Glutamatergic neuron (in vitro differentiated cells): ENCODE results near the gene ARMC10. TPM values are rescaled to one million over a fixed set of nuclear protein-coding genes. Genes with fewer than 3 reads are reported as not detected.
"Not testable (repeated sequence)": the region's sequence is repeated elsewhere in the genome, so short reads cannot be mapped to it uniquely, and the experiment has no call there.

Source experiments
- DNase-seq: peaks from one replicate; pipeline ENCODE4 v3.0.0; 2022
- H3K27ac Mint-ChIP-seq: one replicate; pipeline ENCODE4 v1.8.0; 2020; ENCODE audit warnings: mild to moderate bottlenecking, mixed read lengths, inconsistent platforms; ENCODE audit not compliant: unreplicated experiment
- H3K27me3 Mint-ChIP-seq: one replicate; pipeline ENCODE4 v1.8.0; 2020; ENCODE audit warnings: mild to moderate bottlenecking, moderate library complexity, mixed read lengths, inconsistent platforms; ENCODE audit not compliant: unreplicated experiment
- H3K36me3 Mint-ChIP-seq: one replicate; pipeline ENCODE4 v1.8.0; 2020; ENCODE audit warnings: mild to moderate bottlenecking, mixed read lengths, inconsistent platforms; ENCODE audit not compliant: unreplicated experiment
- H3K4me1 Mint-ChIP-seq: one replicate; pipeline ENCODE4 v1.8.0; 2020; ENCODE audit warnings: mild to moderate bottlenecking, low read depth, mixed read lengths, inconsistent platforms; ENCODE audit not compliant: unreplicated experiment
- H3K4me3 Mint-ChIP-seq: one replicate; pipeline ENCODE4 v1.8.0; 2020; ENCODE audit warnings: mild to moderate bottlenecking, mixed read lengths, inconsistent platforms; ENCODE audit not compliant: unreplicated experiment
- H3K9me3 Mint-ChIP-seq: one replicate; pipeline ENCODE4 v1.8.0; 2020; ENCODE audit warnings: mild to moderate bottlenecking, moderate library complexity, mixed read lengths, inconsistent platforms; ENCODE audit not compliant: unreplicated experiment
- total RNA-seq: library from RNA; stranded (reverse); fragmentation: NEBNext Ultra II Directional; extraction: Animal tissue kit (Norgen Biotek cat#: 25700); gene quantifications from one replicate; pipeline ENCODE4 v1.2.1, GENCODE V29; 2021; ENCODE audit not compliant: unreplicated experiment
- TF ChIP-seq, protein P1 (sequence below): fragments of 200-600 bp; sonication (generic); IDR thresholded peaks from one replicate; pipeline ENCODE4 v1.5.0; 2021; ENCODE audit not compliant: partially characterized antibody, unreplicated experiment

The ARMC10 gene
- total RNA-seq, 1 donor from 2014 or later: 16.1 TPM

DNA sequence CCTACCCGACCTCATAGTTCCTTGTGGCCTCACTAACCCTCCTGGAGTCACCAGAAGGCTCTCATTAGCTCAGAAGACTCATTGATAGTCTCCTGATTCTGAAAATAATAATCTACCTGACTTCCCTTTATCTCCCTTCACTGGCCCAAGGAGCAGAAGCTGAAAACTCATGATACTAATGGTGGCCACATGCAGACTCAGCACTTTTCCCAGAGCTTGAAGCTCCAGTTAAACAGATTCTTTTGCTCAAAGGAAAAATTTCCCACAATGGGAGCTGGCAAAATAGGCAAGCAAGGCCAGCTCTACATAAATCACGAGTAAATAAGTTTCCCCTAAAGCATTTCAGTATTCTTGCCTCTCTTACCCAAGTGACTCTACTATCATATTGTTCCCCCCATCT is 65.7 kb downstream of the ARMC10 start:
- Mint-ChIP-seq H3K27ac (no peak overlapping the region), H3K4me3 (no peak overlapping the region), H3K36me3 (peaks cover 6% of the 10 kb centered on the region), H3K9me3 (no peaks in the 10 kb centered on the region), H3K27me3 (no peaks in the 10 kb centered on the region), H3K4me1 (no peaks in the 10 kb centered on the region)
- no peak for DNase-seq
- TF ChIP-seq, protein P1, sequence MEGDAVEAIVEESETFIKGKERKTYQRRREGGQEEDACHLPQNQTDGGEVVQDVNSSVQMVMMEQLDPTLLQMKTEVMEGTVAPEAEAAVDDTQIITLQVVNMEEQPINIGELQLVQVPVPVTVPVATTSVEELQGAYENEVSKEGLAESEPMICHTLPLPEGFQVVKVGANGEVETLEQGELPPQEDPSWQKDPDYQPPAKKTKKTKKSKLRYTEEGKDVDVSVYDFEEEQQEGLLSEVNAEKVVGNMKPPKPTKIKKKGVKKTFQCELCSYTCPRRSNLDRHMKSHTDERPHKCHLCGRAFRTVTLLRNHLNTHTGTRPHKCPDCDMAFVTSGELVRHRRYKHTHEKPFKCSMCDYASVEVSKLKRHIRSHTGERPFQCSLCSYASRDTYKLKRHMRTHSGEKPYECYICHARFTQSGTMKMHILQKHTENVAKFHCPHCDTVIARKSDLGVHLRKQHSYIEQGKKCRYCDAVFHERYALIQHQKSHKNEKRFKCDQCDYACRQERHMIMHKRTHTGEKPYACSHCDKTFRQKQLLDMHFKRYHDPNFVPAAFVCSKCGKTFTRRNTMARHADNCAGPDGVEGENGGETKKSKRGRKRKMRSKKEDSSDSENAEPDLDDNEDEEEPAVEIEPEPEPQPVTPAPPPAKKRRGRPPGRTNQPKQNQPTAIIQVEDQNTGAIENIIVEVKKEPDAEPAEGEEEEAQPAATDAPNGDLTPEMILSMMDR: no peak

DNA sequence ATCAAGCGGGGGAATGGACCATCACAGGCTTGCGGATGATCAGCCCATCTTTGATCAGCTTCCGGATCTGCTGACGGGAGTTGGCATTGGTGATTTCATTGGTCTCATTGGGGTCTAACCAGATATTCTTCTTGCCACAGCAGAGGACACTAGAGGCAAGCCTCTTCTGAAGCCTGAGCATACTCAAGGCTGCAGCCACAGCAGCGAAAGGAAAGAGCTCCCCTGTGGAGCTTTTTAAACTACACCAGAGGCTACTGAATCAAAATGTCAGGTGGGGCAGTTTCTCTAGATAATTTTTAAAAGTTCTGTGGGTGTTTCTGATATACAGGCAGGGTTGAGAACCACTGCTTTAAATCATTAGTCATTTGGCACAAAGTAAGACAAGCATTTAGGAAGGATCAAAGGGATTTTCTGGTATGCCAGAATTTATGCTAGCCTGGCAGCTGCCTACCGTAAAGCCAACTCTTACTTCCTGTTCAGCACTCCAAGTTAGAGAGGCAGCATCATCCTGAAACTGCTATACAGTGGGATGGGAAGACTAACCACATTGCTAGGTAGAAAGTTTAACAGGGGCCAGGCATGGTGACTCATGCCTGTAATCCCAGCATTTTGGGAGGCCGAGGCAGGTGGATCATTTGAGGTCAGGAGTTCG is 66.9 kb downstream of the ARMC10 start:
- TF ChIP-seq, protein P1: no peak
- H3K9me3 Mint-ChIP-seq: no peaks in the 10 kb centered on the region
- H3K4me1 Mint-ChIP-seq: peaks cover 6% of the 10 kb centered on the region
- peaks cover 6% of the 10 kb centered on the region for H3K36me3 Mint-ChIP-seq
- H3K27me3 Mint-ChIP-seq: no peaks in the 10 kb centered on the region
- no peak overlapping the region for H3K4me3 Mint-ChIP-seq
- no peak overlapping the region for H3K27ac Mint-ChIP-seq
- DNase-seq: no peak

DNA sequence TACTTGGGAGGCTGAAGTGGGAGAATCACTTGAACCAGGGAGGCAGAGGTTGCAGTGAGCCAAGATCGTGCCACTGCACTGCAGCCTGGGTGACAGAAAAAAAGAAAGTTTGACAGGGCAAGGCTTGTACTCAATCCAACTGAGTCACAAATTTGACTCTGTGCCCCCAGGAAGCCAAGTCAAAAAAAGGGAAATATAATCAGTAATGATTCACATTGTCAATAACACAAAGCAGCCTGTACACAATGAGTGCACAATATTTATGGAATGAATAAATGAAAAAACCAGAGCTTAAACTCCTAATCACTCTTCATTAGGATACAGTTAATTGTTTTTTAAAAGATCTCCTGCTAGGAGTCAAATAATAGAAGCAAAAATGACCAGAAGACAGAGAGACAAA is 67.6 kb downstream of the ARMC10 start:
- Mint-ChIP-seq H3K9me3 (no peaks in the 10 kb centered on the region), H3K4me3 (no peak overlapping the region), H3K27me3 (no peaks in the 10 kb centered on the region), H3K36me3 (peaks cover 6% of the 10 kb centered on the region), H3K27ac (no peak overlapping the region), H3K4me1 (peaks cover 12% of the 10 kb centered on the region)
- no peak for DNase-seq
- TF ChIP-seq, protein P1: no peak

DNA sequence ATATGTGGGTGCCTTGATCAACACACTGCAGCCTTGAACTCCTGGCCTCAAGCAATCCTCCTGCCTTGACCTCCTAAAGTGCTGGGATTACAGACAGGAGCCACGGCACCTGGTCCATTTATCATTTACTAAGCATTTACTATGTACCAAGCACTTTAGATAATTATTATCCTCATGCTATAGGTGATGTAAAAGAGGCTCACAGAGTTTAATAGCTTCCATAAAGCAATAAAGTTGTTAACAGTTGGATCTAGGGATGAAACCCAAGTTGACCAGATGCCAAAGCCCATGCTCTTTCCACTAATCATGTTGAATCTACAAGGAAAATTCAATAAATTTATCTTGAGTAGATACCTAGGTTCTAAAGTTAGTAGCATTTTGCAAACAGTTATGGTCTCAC is 68.9 kb downstream of the ARMC10 start:
- Mint-ChIP-seq H3K36me3 (peaks cover 6% of the 10 kb centered on the region), H3K4me1 (peaks cover 15% of the 10 kb centered on the region), H3K4me3 (no peak overlapping the region), H3K27me3 (peaks cover 3% of the 10 kb centered on the region), H3K9me3 (peaks cover 4% of the 10 kb centered on the region), H3K27ac (no peak overlapping the region)
- TF ChIP-seq, protein P1: no peak
- DNase-seq: no peak

DNA sequence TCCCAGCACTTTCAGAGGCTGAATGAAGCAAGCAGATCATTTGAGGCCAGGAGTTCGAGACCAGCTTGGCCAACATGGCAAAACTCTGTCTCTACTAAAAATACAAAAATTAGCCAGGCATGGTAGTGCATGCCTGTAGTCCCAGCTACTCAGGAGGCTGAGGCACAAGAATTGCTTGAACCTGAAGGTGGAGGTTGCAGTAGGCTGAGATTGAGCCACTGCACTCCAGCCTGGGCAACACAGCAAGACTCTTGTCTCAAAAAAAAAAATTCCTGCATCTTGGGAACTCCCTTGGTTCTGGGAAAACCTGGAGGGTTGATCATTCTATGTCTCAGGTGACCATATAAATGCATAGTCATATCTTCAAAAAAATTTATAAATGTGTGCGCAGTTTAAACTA is 69.8 kb downstream of the ARMC10 start:
- H3K9me3 Mint-ChIP-seq, DNase-seq, H3K27ac Mint-ChIP-seq, H3K36me3 Mint-ChIP-seq, H3K27me3 Mint-ChIP-seq, H3K4me3 Mint-ChIP-seq: not testable (repeated sequence)
- peaks cover 15% of the 10 kb centered on the region for H3K4me1 Mint-ChIP-seq
